Activated CD4-positive, alpha-beta T cell treated with anti-CD3 and anti-CD28 coated beads, Interleukin-2, Interleukin-4, amounts not matched to agents 100 ng/mL and 50 ng/mL, durations not matched to agents 16 hours and 8 hours (primary cell): ENCODE measurements around the gene DHPS.
"Not testable (repeated sequence)": the region's sequence is repeated elsewhere in the genome, so short reads cannot be mapped to it uniquely, and the experiment has no call there.

ENCODE experiments used
- DNase-seq: peaks from one replicate; pipeline ENCODE4 v3.0.0-alpha.2; 2020; ENCODE audit warnings: low spot score

The DHPS gene

DNA sequence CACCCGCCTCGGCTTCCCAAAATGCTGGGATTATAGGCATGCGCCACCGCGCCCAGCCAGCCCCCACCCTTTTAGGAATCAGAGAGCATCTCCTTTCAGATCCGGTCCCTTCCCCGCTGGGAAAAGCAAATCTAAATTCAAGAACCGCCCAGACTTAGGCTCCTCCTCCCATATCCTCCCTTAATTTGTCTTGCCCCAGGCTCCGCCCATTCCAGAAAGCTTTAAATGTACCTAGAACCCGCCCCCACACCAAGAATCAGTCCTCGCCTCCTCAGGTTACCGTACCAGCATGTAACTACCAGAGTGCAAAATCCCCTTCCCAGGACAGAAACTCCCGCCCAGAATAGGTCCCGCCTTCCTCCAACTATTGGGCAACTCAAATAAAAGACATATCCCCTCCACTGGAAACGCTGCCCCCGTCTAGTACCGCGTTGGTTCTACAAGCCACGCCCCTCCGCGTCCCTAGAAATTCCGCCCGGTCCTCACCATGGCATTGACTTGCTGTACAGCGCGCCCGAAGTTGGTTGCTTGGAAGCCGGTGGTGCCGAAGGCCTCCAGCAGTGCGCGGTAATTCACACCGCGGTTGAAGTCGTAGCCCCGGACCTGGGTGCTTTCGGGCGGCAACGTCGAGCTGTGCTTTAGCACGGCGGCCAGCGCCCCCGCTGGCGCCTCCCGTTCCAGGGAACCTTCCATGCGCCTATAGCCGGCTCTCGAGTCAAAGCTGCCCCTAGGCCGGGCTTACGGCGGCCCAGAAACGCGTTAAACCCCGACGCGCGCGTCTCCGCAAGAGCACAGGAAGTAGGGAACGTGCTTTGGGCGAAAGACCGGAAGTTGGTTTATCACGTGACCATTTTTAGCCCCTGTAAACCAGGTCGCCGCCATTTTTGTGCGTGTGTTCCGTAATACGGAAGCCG is at the start of gene DHPS:
Gene DHPS, minus strand, starts transcription at position 807 of the 914 bp plus-strand sequence. Its CDS starts 114 bp downstream, at position 693.
- DNase-seq: peak; percentile 95

DNA sequence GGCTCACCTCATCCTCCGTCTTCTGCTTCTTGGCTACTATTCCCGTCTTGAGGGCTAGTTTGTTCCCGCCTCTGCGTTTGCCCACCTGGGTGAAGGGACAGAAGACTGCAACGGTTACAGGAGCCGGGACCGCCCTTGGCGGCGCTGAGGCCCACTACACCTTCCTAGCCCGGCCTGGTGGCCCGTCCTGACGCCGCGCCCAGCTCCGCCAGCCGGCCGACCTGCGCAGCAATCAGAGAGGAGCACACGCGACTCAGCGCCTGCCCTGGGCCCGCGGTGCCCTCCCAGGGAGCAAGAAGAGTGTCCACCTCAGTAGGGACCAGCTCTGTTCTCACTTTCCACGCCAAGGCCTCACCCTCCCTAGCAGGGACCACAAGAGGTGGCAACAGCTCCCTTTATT is 49.7 kb upstream of the DHPS start:
- DNase-seq: no peak

DNA sequence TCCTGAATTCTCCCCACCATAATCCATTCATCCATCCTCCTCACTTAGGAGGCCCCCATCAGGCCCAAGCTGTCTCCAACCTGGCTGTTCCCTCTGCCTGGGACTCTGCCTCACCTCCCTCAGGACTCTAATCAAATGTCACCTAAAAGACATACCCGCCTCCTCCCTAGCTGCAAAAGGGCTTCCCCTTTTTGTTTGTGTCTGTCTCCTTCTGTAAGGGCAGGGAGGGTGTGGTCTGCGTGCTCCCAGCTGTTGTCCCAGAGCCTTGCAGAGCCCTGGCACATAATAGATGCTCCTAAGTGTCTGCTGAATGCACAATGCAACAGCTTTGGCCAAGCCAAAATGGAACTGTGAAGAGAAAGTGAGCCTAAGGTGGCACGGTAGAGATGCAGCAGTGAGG is 48.4 kb upstream of the DHPS start:
- no peak for DNase-seq

DNA sequence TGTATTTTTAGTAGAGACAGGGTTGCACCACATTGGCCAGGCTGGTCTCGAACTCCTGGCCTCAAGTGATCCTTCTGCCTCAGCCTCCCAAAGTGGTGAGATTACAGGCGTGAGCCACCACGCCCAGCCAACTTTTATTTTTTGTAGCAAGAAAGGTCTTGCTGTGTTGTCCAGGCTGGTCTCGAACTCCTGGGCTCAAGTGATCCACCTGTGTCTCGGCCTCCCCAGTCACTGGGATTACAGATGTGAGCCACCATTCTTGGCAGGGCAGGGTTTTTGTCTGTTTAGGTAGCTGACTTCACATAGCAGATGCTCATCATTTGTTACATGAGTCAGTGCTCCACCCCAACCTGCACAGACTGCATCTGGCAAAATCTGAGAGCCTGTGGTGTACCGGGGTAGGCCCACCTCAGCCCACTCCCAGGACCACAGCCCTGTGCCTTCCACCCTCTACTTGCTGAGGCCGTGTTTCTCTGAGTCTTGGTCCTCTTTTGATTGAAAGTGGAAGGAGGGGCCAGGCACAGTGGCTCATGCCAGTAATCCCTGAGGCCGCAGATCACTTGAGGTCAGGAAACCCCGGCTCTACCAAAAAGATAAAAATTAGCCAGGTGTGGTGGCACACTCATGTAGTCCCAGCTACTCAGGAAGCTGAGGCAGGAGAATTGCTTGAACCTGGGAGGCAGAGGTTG is 46.2 kb upstream of the DHPS start:
- no peak for DNase-seq

DNA sequence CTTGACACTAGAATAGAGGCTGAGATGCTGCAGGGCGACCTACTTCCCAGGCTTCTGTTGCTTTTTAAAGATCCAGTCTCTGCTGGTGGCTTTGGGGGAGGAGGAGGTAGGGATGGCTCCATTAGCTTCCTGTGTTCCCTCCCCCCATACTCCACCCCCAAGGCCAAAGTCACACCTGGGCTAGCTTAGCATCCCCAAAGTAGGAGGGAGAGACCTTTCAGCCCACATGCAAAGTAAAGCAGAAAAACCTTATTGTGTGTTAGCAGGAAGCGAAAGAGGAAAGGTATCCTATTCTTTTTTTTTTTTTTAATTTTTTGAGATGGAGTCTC is 45.3 kb upstream of the DHPS start:
- DNase-seq: no peak

DNA sequence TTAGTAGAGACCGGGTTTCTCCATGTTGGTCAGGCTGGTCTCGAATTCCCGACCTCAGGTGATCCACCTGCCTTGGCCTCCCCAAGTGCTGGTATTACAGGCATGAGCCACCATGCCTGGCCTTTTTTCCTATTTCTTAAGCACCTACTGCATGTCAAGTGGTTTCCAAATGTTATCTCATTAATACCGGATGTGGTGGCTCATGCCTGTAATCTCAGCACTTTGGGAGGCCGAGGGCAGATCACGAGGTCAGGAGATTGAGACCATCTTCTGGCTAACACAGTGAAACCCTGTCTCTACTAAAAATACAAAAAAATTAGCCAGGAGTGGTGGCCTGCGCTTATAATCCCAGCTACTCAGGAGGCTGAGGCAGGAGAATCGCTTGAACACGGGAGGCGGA is 43.9 kb upstream of the DHPS start:
- not testable (repeated sequence) for DNase-seq

DNA sequence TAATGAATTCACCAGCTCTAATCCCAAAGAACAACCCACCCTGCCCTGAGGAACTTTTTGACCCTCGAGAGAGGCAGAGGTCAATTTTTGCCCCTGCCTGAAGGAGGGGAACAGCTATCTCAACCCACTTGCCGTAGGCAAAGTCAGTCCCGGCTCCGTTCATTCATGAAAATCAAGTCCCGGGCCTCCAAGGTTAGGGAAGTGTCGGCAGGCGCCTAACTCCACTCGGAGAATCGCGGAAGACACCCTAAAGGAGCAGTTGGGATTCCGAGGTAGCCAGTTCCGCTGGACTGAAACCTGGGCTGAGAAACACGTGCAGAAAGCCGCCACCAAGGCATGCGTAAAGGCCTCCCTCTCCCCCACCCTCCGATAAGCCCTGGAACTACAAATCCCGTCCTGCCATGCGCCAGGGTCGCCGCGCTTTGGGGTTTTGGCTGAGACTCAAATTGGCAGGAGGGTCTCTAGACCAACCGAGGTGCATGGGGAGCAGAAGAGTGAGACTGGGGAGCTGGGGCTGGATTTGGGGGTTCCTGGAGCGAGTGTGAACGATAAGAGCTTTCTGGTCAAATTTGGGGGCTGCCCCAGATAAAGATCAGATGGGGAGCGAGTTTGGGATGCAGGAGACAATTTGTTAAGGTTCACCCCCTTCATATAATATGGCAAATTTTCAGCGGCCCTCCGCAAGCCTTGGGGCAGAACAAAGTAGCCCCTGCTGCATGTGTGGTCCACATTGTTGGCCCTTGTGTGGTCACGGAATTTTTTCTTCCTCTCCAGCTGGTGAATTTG is 42.2 kb upstream of the DHPS start, which contains the start of gene TNPO2:
Gene TNPO2, minus strand, starts transcription at position 292 of the 786 bp plus-strand sequence. CDS start 2,955 bp downstream, outside the sequence.
- DNase-seq: peak; percentile 86

DNA sequence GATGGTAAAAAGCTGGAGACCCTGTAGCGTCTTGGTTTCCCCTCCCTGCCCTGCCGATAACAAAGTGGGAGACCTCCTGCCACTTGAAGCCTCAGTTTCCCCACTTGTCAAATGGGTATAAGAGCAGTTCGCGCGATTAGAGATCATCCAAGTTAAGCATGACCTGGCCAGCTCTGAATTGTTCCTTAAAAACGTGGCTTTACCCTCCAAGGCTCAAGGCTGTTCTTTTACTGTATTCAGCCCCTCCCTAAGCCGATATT is 41.6 kb upstream of the DHPS start:
- DNase-seq: no peak

DNA sequence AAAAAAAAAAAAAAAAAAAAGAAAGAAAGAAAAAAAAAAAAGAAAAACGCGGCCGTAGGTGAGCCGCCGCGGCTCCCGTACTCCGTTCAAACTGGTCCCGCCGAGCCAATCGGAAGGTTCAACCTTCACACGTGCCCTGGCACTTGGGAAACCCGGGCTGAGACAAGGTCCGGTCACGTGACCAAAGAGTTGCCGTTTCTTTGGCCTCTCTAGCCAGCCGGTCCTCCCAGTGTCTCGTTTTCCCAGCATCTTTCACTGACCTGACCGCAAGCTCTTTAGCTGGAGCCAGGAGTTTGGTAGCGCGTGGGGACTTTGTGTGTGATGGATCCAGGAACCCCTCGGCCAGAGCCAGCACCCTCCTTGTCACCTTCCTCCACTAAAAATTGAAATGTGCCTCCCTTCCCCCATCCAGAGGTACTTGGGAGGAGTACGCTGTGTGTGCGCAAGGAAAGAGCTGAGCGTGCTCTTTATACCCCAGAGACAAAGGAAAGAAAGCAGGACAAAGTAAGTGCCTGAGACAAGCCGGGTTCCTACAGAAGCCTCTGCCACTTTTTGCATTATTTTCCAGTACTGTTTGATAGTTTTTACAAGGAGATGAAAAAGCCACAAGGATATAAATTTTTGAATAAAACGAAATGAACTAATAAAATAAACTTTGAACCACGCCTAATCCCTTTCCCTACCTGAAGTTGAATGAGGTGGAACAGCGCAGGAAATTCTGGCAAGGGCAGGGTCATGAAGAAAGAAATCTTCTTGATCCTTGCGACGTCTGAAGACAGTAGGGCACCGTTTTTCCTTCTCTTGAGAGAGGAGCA is 41.1 kb upstream of the DHPS start:
- DNase-seq: peak; percentile 98

DNA sequence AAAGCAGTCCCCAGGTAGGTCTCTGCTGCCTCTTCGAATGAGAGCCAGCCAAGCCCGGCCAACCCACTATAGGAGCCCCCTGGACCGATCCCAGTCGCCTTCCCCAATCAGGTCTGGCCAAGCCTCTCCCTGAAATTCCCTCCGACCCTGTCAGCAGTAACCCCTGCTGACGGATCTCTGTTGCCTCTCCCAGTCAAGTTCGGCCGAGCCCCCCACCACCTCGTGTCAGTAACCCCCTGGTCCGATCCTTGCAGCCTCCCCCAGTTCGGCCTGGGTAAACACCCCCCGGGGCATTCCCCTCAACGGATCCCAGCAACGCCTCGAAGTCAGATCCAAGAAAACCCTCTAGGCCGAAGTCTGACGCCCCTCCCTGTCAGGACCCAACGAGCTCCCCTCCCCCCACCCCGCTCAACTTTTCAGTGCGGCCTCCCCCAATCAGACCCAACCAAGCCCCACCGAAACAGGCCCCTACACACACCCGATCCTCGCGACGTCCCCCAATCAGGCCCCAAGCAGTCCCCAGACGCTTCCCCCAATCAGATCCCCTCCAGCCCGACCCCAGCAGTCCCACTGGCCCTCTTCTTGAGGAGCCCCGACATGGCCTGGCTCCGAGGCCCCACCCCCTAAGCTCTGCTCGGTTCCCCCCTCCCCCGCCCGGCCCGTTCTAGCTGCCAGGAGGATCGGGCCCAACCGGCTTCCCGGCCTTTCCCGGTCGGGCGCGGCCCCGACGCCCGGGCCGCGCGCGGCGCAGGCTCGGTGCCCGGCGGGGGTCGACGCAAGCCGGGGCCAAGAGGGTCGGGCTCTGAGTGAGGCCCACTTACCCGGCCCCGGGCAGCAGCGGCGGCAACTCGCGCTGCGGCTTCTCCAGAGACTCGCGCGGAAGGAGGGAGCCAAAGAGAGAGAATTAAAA is 40.2 kb upstream of the DHPS start:
- DNase-seq: peak; percentile 41

DNA sequence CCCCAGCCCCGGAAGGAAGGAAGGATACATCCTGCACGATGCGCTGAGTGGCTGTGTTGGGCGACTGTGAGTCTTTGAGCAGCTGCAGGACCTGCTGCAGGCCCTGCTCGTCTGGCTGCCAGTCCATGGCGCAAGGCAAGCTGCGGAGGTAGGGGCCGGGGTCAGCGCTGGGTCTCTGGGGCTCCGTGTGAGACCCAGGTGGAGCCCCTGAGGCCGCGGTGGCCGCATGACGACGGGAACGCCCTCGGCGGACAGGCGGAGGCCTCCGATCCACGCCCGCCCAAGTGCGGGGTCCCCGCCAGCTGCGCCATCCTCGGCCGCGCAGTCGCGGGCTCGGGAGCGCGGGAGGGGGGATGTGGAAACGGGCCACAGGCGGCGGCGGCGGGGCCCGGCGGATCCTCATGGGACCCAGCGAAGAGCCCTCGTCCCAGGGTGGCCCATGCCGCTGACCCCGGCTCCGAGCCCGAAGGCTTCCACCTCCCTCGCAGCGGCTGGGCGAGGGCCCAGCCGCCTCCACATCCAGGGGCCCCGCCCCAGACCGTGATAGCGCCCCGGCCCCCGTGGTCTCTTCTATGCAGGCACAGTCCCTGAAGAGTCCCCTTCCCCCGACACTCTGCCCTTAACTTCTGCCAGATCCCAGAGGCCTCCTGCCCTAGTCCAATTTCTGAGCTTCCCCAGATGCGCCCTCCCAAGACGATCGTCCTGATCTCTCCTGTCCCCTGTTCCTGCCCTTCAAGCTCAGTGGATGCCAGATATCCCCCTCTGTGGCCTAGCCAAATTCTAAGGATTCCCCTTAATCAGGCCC is 39.4 kb upstream of the DHPS start:
- no peak for DNase-seq

DNA sequence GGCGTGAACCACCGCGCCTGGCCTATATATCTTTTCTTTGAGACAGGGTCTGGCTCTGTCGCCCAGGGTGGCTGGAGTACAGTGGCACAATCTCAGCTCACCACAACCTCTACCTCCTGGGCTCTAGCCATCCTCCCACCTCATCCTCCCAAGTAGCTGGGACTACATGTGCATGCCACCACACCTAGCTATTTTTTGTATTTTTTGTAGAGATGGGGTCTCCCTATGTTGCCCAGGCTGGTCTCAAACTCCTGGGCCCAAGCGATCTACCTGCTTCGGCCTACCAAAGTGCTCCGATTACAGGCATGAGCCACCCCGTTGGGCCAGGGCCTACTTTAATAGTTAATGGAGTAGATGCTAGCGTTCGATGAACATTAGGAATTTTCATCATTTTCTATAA is 38.6 kb upstream of the DHPS start:
- no peak for DNase-seq

DNA sequence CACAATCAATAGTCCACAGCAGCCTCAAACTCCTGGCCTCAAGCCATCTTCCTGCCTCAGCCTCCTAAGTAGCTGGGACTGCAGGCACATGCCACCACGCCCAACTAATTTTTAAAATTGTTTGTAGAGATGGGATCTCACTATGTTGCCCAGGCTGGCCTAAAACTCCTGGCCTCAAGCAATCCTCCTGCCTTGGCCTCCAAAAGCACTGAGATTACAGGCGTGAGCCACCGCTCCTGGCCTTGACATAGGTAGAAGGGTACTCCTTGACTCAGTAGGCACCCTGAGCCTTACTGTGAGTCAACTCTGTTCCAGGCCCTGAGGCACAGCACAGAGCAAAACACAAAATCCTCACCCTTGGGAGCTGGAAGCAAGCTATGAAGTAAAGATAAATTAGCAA is 34.2 kb upstream of the DHPS start:
- no peak for DNase-seq

DNA sequence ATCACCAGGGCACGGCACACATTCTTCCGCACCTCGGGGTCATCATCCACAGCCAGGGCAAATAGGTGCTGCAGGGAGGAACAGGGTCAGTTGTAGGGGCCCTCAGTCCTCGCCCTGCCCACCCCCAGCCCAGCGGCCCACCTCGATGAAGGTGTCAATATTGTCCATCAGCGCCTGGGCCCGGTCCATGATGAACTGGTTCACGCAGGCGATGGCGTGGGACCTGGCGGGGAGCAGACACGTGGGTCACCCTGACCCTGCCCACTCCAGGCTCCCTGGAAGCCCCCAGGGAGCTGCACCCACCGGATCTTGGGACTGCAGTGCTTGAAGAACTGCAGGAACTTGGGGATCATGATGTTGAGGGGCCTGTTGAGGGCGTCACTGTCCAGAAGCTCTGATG is 33.4 kb upstream of the DHPS start:
- DNase-seq: no peak

DNA sequence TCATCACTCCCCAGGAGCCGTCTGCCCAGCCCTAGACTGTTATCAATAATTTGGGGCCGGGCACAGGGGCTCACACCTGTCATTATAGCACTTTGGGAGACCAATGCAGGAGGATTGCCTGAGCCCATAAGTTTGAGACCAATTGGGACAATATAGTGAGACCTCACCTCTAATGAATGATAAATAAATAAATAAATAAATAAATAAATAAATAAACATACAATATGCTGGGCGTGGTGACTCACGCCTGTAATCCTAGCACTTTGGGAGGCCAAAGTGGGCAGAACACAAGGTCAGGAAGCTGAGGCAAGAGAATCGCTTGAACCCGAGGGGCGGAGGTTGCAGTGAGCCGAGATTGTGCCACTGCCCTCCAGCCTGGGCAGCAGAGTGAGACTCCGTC is 31.6 kb upstream of the DHPS start:
- DNase-seq: not testable (repeated sequence)

DNA sequence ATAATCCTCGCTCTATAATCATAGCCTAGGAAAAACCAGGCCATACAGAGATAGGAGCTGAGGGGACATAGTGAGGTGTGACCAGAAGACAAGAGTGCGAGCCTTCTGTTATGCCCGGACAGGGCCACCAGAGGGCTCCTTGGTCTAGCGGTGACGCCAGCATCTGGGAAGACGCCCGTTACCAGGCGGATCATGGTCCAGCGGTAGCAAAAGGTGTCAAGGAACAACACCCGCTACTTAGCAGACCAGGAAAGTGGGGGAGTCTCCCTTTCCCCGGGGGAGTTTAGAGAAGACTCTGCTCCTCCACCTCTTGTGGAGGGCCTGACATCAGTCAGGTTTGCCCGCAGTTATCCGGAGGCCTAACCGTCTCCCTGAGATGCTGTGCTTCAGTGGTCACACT is 30.4 kb upstream of the DHPS start:
- DNase-seq: not testable (repeated sequence)

DNA sequence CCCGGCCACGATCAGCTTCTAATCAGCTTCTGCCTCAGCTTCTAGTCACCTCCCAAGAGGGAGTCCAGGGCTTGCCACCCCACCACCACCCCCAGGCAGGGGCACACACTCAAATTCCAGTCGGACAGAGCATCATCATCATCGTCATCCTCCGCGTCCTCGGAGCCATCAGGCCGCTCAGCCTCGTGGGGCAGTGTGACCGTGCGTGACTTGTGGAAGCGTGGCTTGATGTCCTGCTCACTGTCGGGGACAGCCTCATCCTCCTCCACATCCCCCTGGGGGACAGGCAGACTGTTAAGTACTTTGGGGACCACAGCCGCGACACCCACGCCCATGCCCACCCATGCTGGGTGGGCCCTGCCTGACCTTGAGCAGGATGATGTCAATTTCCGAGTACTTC is 29.5 kb upstream of the DHPS start:
- no peak for DNase-seq

DNA sequence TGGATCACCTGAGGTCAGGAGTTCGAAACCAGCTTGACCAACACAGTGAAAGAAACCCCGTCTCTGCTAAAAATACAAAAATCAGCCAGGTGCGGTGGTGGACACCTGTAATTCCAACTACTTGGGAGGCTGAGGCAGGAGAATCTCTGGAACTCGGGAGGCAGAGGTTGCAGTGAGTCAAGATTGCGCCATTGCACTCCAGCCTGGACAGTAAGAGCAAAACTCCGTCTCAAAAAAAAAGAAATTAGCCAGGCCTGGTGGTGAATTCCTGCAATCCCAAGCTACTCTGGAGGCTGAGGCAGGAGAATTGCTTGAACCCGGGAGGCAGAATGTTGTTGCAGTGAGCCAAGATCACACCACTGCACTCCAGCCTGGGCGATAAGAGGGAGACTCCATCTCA is 27.0 kb upstream of the DHPS start:
- DNase-seq: no peak

DNA sequence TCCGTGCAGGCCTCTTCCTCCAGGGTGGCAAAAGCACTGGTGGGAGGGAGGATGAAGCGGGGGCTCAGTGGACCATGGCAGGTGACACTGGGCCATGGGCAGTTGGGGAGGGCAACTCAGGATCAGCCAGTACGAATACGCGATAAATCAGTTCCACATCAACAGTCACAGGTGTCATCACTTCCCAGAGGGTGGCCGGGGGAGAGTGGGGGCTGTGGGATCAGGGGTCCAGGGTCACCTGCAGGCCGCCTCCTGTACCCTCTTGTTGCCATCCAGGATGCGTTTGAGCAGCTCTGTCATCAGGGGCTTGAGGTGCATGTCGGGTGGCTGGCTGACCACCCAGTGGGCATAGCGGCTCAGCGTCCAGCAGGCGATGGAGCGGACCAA is 24.6 kb upstream of the DHPS start:
- no peak for DNase-seq

DNA sequence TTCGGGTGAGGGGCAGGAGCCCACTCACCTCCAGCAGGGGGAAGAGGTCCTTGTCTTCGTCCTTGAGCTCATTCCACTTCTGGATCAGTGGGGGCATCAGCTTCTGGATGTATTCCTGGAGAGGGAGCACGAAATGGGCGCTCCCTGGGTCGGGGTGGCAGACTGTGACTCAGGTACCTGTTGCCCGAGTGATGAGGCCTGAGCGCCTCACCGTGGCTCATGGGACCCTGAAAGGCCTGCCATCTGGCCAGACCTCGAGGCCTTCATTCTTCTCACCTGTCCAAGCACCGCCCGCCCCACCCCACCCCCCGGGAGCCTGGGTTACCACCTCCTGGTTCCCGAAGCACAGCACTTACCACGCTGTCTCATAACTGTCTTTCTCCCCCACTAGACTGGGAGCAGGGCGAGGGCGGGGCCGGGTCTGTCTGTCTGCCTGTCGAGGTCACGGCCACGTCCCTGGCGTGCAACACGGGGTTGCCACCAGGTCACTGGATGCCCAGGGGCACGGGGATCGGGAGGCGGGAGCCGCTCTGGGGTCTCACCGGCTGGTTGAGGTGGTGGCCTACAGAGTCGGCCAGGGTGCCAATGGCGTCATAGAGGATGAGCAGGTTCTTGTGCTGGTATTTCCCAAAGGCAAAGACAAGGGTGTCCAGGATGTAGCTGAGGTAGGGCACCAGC is 24.1 kb upstream of the DHPS start:
- no peak for DNase-seq
